H1 (cell line): ENCODE results near the gene NFKB1. TPM values are rescaled to one million over a fixed set of nuclear protein-coding genes. Genes with fewer than 3 reads are reported as not detected.

Experiments
- EZH2 ChIP-seq: fragments of 200-600 bp; sonication (generic); IDR thresholded peaks from 2 replicates; pipeline ENCODE4 v1.7.1; 2012; ENCODE audit warnings: low read depth, mild to moderate bottlenecking, moderate library complexity, low read length, inconsistent platforms; ENCODE audit not compliant: severe bottlenecking
- MAFK ChIP-seq: IDR thresholded peaks from 2 replicates; pipeline ENCODE4 v1.6.1; 2012; ENCODE audit warnings: low read depth, mild to moderate bottlenecking, improper control_type of control experiment, low read length
- RFX5 ChIP-seq: IDR thresholded peaks from 2 replicates; pipeline ENCODE4 v1.6.1; 2011; ENCODE audit warnings: low read depth, low read length, improper control_type of control experiment, borderline replicate concordance
- TAF7 ChIP-seq: optimal IDR thresholded peaks from 2 replicates; pipeline ENCODE3; 2011; ENCODE audit warnings: low read depth, mild to moderate bottlenecking, inconsistent platforms, low read length, moderate library complexity, borderline replicate concordance
- polyA plus RNA-seq, 7 experiments: library from polyadenylated mRNA; depleted of rRNA in 3 of 7; stranded (reverse) in 5 of 7; unstranded in 2 of 7; fragments of >200 nt in 5 of 7; fragments of 200-250 nt in 2 of 7; gene quantifications; 1 replicate in 5 of 7; 2 replicates in 1 of 7; 4 replicates in 1 of 7; pipeline versions ENCODE4 v1.2.1 to v1.2.3, GENCODE V29; 2011 to 2013; ENCODE audit warnings: missing spikeins in 2 of 7, mixed read lengths in 2 of 7
- total RNA-seq: library from RNA; stranded (reverse); fragmentation: NEBNext Ultra II Directional; extraction: Animal tissue kit (Norgen Biotek cat#: 25700); gene quantifications from 2 replicates; pipeline ENCODE4 v1.2.1, GENCODE V29; 2021

Gene NFKB1
- total and polyA plus RNA-seq, 2 of the 8 experiments (the other 6 are each of a cell fraction or from before 2014, with no cell fraction given), result 2.9 to 6.8 TPM

- no peak for TF ChIP-seq MAFK
- no peak for TF ChIP-seq RFX5
- no peak for TF ChIP-seq EZH2
- TF ChIP-seq TAF7, result no peak
Observed at GRCh38 chr4:102527695-102528283, 26.6 kb downstream of the NFKB1 start (continued).
